ENCODE results near the gene ZNF567.
"Not testable (repeated sequence)": the region's sequence is repeated elsewhere in the genome, so short reads cannot be mapped to it uniquely, and the experiment has no call there.

ZNF567 gene

GRCh38 chr19:36687214-36688056 is at the start of gene ZNF567:
ZNF567 (plus strand) TSS chr19:36687612; CDS start chr19:36694868, 7,256 bp downstream.
- peak; percentile 80 to 99 (median 95) for DNase-seq

DNA sequence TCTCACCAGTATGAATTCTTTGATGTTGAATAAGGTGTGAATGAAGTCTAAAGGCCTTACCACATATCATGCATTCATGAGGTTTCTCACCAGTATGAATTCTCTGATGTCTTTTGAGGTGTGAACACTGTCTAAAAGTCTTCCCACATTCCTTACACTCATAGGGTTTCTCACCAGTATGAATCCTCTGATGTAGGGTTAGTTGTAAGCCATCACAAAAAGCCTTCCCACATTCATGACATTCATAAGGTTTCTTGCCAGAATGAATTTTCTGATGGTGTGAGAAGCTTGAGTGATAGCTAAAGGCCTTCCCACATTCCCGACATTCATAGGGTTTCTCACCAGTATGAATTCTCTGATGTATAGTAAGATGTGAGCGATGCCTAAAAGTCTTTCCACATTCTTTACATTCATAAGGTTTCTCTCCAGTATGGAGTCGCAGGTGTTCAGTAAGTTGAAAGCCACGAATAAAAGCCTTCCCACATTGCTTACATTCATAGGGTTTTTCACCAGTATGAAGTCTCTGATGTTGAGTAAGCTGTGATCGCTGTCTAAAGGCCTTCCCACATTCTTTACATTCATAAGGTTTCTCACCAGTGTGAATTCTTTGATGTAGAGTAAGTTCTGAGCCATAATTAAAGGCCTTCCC is 48.4 kb upstream of the ZNF567 start:
- no peak for DNase-seq

GRCh38 chr19:36646746-36647145 is 40.7 kb upstream of the ZNF567 start:
- DNase-seq = no peak

DNA sequence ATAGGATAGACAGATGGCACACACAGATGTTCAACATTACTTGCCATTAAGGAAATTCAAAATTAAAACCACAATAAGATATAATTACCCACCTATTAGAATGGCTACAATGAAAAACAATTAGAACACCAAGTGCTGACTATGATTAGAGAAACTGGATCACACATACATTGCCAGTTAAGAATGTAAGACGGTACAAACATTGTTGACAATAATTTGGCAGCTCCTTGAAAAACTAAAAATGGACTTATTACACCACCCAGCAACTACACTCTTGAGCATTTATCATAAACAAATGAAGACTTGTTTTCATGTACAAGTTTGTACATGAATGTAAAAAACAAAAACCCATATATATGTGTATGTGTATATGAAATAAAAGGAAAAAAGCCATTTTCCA is 34.5 kb upstream of the ZNF567 start:
- DNase-seq = no peak

DNA sequence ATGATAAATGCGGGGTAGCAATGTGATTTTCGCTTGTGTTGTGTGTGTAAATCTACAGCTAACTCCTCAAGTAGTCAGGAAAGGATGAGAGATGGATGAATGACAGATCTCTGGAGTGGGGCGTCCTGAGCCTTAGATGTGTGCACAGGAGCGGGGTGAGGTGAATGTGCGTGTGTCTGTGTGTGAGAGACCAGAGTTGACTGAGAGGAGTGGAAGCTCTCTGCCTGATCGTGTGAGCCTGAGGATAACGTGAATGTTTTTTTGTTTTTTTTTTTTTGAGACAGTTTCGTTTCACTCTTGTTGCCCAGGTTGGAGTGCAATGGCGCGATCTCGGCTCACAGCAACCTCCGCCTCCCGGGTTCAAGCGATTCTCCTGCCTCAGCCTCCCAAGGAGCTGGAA is 21.6 kb upstream of the ZNF567 start:
- no peak for DNase-seq

DNA sequence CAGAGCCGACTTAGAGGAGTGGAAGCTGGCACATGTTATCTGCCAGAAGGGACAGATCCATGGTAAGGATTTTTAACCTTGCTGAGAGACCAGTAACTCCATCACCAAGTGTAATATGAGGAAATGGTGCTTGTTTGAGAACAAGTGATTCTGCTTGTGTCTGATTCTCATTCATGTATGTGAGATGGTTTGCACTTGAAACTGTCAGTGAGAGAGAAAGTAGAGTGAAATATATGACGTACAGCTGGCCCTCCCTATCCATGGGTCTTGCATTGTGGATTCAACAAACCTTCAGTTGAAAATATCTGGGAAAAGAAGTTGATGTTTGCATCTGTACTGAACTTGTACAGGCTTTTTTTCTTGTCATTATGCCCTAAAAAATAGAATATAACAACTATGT is 18.8 kb upstream of the ZNF567 start:
- DNase-seq = no peak

- DNase-seq = no peak
Observed at GRCh38 chr19:36672368-36672767, 15.0 kb upstream of the ZNF567 start.

DNA sequence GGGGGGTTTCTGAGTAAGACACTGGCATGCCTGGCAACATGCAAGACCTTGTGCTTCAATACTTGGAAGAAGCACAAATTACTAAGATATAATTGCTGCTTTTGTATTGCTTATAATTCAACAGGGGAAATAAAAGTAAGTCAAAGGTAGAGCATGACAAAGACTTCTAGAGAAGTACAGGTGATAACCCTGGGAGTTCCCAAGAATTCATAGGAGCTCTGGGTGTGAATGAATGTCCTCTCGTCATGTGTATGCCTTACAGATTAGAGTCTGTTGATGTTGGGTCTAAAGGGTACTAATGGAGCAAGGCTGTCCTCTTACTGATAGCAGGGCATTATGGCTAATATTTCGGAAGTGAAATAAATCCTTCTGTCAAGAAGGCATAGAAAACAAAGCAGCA is 13.2 kb upstream of the ZNF567 start:
- no peak for DNase-seq

GRCh38 chr19:36679455-36679854 is 8.0 kb upstream of the ZNF567 start:
- DNase-seq = no peak

DNA sequence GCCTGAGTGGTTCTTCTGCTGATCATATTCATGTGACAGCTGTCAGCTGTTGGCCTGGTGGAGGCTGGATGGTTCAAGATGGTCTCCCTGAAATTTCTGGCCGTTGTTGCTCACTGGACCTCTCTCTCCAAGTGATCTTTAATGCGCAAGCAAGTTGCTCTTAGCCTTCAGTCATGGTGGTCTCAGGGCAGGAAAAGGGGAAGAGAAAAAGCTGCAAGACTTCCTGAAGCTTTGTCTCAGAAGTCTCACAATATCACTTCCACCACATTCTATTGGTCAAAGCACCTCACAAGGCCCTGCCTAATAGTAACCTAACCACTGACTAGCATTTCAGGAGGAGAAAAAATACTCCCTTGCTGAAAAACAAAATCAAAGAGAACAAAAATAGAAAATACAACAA is 1.6 kb upstream of the ZNF567 start:
- DNase-seq = no peak

DNA sequence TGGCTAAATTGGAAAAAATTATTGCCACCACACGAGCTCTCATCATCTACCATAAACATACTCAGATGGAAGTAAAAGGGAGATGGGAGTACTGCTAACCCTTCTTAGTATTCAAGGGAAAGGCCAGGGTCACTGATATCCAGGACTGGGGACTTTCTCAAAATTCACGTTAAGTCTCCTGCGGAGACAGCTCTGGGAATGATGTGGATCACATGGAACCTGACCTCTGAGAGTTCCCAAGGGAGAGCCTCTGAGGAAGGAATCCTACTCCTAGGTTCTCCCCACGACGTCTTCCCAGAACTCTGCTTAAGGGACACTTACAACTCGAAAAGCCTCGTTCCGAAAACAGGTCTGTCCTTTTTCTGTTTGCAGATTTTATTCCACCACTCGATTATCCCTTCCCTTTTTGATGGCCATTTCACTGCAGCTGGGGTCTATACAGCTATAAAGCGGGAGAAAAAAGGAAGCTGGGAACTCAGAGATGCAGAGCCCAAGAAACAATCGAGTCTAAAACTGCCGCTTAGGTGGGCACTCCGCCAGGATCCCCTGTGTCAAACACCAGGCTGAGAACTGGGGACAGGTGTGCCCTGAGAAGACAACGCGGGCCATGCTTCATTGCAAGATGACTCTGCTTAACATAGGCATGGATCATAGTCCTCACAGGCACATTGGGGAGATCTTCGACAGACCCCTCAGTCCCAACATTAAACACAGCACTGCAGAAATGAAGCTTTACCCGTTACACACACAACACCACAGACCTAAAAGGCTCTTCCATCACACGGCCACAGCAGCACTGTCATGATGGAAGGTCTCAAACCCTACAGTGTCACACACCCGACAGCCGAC is 823 bp upstream of the ZNF567 start:
- DNase-seq = peak in 14 of 51 donors; percentile 0 to 36 (median 22)

GRCh38 chr19:36688058-36688457 is 646 bp downstream of the ZNF567 start:
- peak in 1 of 51 donors; percentile 21 for DNase-seq

- DNase-seq = no peak
Observed at GRCh38 chr19:36707134-36707533, 19.7 kb downstream of the ZNF567 start.

DNA sequence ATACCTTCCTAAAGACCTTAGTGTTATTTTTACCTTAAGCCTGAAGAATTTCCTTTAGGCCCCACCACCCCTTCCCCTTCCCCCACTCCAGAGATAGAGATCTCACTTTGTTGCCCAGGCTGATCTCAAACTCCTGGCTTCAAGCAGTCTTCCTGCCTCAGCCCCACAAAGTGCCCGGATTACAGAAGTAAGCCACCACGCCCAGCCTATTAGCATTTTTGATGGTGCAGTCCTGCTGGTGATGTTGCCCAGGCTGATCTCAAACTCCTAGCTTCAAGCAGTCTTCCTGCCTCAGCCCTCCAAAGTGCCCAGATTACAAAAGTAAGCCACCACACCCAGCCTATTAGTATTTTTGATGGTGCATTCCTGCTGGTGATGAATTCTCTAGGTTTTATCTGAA is 22.0 kb downstream of the ZNF567 start:
- DNase-seq = no peak

DNA sequence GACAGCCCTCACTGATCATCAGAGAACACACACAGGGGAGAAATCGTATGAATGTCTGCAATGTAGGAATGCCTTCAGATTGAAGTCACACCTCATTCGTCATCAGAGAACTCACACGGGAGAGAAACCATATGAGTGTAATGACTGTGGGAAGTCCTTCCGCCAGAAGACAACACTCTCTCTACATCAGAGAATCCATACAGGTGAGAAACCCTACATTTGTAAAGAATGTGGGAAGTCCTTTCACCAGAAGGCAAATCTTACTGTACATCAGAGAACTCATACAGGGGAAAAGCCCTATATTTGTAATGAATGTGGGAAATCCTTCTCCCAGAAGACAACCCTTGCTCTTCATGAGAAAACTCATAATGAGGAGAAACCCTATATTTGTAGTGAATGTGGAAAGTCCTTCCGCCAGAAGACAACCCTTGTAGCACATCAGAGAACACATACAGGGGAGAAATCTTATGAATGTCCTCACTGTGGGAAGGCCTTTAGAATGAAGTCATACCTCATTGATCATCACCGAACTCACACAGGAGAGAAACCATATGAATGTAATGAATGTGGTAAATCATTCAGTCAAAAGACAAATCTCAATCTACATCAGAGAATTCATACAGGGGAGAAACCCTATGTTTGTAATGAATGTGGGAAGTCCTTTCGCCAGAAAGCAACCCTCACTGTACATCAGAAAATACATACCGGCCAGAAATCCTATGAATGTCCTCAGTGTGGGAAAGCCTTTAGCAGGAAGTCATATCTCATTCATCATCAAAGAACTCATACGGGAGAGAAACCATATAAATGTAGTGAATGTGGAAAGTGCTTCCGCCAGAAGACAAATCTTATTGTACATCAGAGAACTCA is 32.5 kb downstream of the ZNF567 start:
- DNase-seq = no peak

DNA sequence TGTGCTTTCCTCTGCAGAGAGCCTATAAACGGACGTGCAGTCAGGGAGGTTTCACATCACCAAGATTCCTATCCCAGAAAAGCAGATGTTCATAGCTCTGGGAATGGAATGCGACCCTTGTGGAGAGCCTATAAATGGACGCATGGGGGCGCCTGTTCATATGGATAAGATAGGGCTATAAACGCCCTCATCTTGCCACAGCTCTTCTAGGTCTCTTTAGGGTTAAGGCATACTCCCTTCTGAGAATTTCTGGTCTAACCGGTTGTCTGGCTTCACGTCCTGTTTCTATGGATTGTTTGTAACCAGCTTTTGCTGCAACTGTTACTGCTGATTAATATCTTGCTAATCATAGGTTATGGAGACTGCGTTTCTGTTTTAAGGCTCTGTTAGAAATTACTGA is 48.8 kb downstream of the ZNF567 start:
- not testable (repeated sequence) for DNase-seq

DNA sequence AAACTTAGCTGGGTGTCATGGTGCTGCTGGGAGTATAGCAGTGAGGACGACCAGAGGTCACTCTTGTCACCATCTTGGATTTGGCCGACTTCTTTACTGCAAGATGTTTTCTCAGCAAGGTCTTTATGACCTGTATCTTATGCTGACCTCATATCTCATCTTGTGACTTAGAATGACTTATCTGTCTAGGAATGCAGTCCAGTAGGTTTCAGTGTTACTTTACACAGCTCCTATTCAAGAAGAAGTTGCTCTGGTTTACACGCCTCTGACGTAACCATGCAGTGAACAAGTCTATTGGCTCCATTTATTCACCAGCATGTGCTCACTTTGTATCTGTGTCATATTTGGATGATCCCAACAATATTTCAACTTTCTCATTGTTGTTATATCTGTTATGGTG is 58.5 kb downstream of the ZNF567 start:
- DNase-seq = no peak

DNA sequence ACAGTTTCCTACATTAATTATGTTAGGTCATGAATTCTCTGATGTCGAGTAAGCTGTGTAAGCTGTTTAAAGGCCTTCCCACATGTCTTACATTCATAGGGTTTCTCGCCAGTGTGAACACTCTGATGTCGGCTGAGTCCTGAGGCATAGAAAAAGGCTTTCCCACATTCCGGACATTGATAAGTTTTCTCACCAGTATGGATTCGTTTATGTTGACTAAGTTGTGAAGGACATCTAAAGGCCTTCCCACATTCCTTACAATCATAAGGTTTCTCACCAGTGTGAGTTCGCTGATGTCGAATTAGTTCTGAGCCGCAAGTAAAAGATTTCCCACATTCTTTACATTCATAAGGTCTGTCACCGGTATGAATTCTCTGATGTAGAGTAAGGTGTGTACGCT is 60.3 kb downstream of the ZNF567 start:
- DNase-seq = no peak

- DNase-seq = no peak
Observed at GRCh38 chr19:36748431-36749275, 61.2 kb downstream of the ZNF567 start.

GRCh38 chr19:36749613-36750012 is 62.2 kb downstream of the ZNF567 start:
- DNase-seq = not testable (repeated sequence)

Measured in hypothalamus (tissue), 51 donors.